GM12878 (cell line): ENCODE results near the gene MTMR3. TPM values are rescaled to one million over a fixed set of nuclear protein-coding genes. Genes with fewer than 3 reads are reported as not detected.

Experiments
- ATAC-seq: fragments of 200-7000 bp; cut with Tn5 transposase; 3 replicates; pipeline ENCODE4 v1.9.1; 2020; ENCODE audit warnings: mild to moderate bottlenecking, moderate library complexity
- BruUV-seq: library from RNA; stranded (reverse); fragments of 400-500 nt; replicated peaks from 2 replicates; lab custom pipeline; 2021; lab: Mats Ljungman, UMichigan
- CTCF ChIA-PET: fragments of 300-600 bp; sonication (Branson Sonifier 250); formaldehyde crosslinking; extraction: SDS; loops from one replicate; lab custom pipeline; 2021; ENCODE audit warnings: inconsistent platforms; lab: Yijun Ruan, JAX
- POLR2A ChIA-PET: fragments of 350-600 bp; formaldehyde crosslinking; extraction: SDS; loops from one replicate; lab custom pipeline; 2021; ENCODE audit warnings: inconsistent platforms; lab: Charles Lee
- RAD21 ChIA-PET: fragments of 300-600 bp; sonication (Branson Sonifier 250); formaldehyde crosslinking; loops from one replicate; lab custom pipeline; 2023; ENCODE audit warnings: antibody characterized with exemption; ENCODE audit not compliant: unreplicated experiment; lab: Charles Lee
- SMC1A ChIA-PET: fragments of 300-600 bp; sonication (Branson Sonifier 250); formaldehyde crosslinking; loops from one replicate; lab custom pipeline; 2023; ENCODE audit not compliant: unreplicated experiment, uncharacterized antibody; lab: Charles Lee
- DNase-seq: peaks from one replicate; pipeline ENCODE4 v3.0.0-alpha.2; 2011; ENCODE audit warnings: low read depth, low spot score
- FAIRE-seq: peaks from 3 replicates; lab custom pipeline; 2011; peaks lifted over from hg19 to GRCh38; lab: Jason Lieb, UNC
- H2AFZ ChIP-seq: 2 replicates; pipeline ENCODE4 v1.6.0; 2011; ENCODE audit warnings: low read depth, low read length, control low read depth; ENCODE audit not compliant: control insufficient read depth
- H3K27ac ChIP-seq: 2 replicates; pipeline ENCODE4 v1.5.1; 2011; ENCODE audit warnings: control low read depth; ENCODE audit not compliant: control insufficient read depth, insufficient read depth
- H3K27me3 ChIP-seq, 2 experiments: replicated peaks in 1 of 2; 2 replicates each; pipeline versions ENCODE4 v1.6.0 to v1.6.1; 2011; ENCODE audit warnings: low read length in 1 of 2; ENCODE audit not compliant: control insufficient read depth in 2 of 2, insufficient read depth in 2 of 2
- H3K36me3 ChIP-seq, 2 experiments: 2 replicates each; pipeline ENCODE4 v1.5.1; 2011; ENCODE audit warnings: low read length in 1 of 2; ENCODE audit not compliant: control insufficient read depth in 2 of 2, insufficient read depth in 2 of 2
- H3K4me1 ChIP-seq: 2 replicates; pipeline ENCODE4 v1.6.1; 2011; ENCODE audit warnings: mild to moderate bottlenecking, low read length, moderate library complexity, mixed read lengths; ENCODE audit not compliant: control insufficient read depth, insufficient read depth
- H3K4me2 ChIP-seq: 2 replicates; pipeline ENCODE4 v1.6.0; 2011; ENCODE audit warnings: control low read depth; ENCODE audit not compliant: control insufficient read depth, insufficient read depth
- H3K4me3 ChIP-seq: fragments of 200-600 bp; sonication (generic); 2 replicates; pipeline ENCODE4 v1.5.1; 2016
- H3K79me2 ChIP-seq: 2 replicates; pipeline ENCODE4 v1.6.0; 2011; ENCODE audit warnings: low read length; ENCODE audit not compliant: control insufficient read depth, insufficient read depth
- H3K9ac ChIP-seq: 2 replicates; pipeline ENCODE4 v1.8.0; 2011; ENCODE audit warnings: low read length, control low read depth, mixed read lengths; ENCODE audit not compliant: control insufficient read depth, insufficient read depth
- H3K9me3 ChIP-seq: replicated peaks from 3 replicates; pipeline ENCODE4 v1.5.1; 2011; ENCODE audit warnings: mild to moderate bottlenecking, low read length; ENCODE audit not compliant: control insufficient read depth, insufficient read depth
- H4K20me1 ChIP-seq: 2 replicates; pipeline ENCODE4 v1.6.0; 2011; ENCODE audit not compliant: control insufficient read depth, insufficient read depth
- CBX3 ChIP-seq: fragments of 200-600 bp; sonication (generic); IDR thresholded peaks from 2 replicates; pipeline ENCODE4 v1.6.1; 2016; ENCODE audit warnings: low read depth, borderline replicate concordance
- JUND ChIP-seq: IDR thresholded peaks from 2 replicates; pipeline ENCODE4 v1.6.1; 2012; ENCODE audit warnings: low read depth, mild to moderate bottlenecking, low read length, improper control_type of control experiment, moderate library complexity
- RAD21 ChIP-seq: IDR thresholded peaks from 2 replicates; pipeline ENCODE4 v1.6.1; 2011; ENCODE audit warnings: mild to moderate bottlenecking, low read depth, low read length, moderate library complexity; ENCODE audit not compliant: insufficient read depth
- SKIL ChIP-seq: fragments of 450-650 bp; IDR thresholded peaks from 2 replicates; pipeline ENCODE4 v1.6.1; 2017; ENCODE audit warnings: mild to moderate bottlenecking, low read depth, inconsistent platforms; ENCODE audit not compliant: poor library complexity, severe bottlenecking
- SUPT20H ChIP-seq: IDR thresholded peaks from 2 replicates; pipeline ENCODE4 v1.6.1; 2011; ENCODE audit warnings: low read depth, mild to moderate bottlenecking, low read length, moderate library complexity, borderline replicate concordance; ENCODE audit not compliant: control insufficient read depth
- WRNIP1 ChIP-seq: IDR thresholded peaks from 2 replicates; pipeline ENCODE4 v1.6.1; 2011; ENCODE audit warnings: low read depth, low read length, improper control_type of control experiment, borderline replicate concordance
- ZNF24 ChIP-seq: fragments of 450-650 bp; IDR thresholded peaks from 2 replicates; pipeline ENCODE4 v1.6.1; 2017; ENCODE audit warnings: antibody characterized with exemption, mild to moderate bottlenecking
- WGBS: methylation state at CpG from one replicate; pipeline ENCODE4 v1.1.6; 2016; ENCODE audit warnings: low lambda C conversion rate; ENCODE audit not compliant: insufficient replicate concordance, insufficient coverage; ENCODE audit errors: missing lambda C conversion rate; 5-methylcytosine and 5-hydroxymethylcytosine counted together
- in situ Hi-C: fragments of 300-500 bp; cut with MboI; formaldehyde crosslinking; loops from 9 replicates; pipeline ENCODE4 v1.14.3; 2018; ENCODE audit warnings: mixed read lengths
- intact Hi-C: fragments of 100-400 bp; cut with micrococcal nuclease; formaldehyde crosslinking; loops from one replicate; pipeline ENCODE4 v1.14.2; 2022; ENCODE audit not compliant: unreplicated experiment
- polyA plus RNA-seq, 11 experiments: library from polyadenylated mRNA; depleted of rRNA in 4 of 11; unstranded in 6 of 11; stranded (reverse) in 5 of 11; fragments of >200 nt; fragmentation: Nextera tagmentation in 4 of 11; fragmentation: Illumina TruSeq in 1 of 11; extraction: Ambion mirVana in 4 of 11; extraction: Trizol in 1 of 11; gene quantifications; 1 replicate in 1 of 11; 2 replicates in 10 of 11; pipeline versions ENCODE4 v1.2.1 to v1.2.3, GENCODE V29; 2011 to 2016; ENCODE audit warnings: inconsistent platforms in 2 of 11, missing spikeins in 2 of 11, low read depth in 1 of 11
- total RNA-seq, 4 experiments: library from RNA; depleted of rRNA in 3 of 4; stranded (reverse); fragments of >200 nt in 3 of 4; fragmentation: Illumina TruSeq in 1 of 4; extraction: Trizol in 1 of 4; gene quantifications; 2 replicates each; pipeline versions ENCODE4 v1.2.1 to v1.2.3, GENCODE V29; 2013 to 2021
- TF ChIP-seq, protein P1 (sequence below): fragments of 450-650 bp; IDR thresholded peaks from 2 replicates; pipeline ENCODE4 v1.6.1; 2017; ENCODE audit warnings: low read depth, mild to moderate bottlenecking, moderate library complexity
- TF ChIP-seq, protein P2 (sequence below): fragments of 150-350 bp; IDR thresholded peaks from 2 replicates; pipeline ENCODE4 v1.6.1; 2014; ENCODE audit warnings: mild to moderate bottlenecking, low read depth, low read length

MTMR3 gene
- total and polyA plus RNA-seq, 10 of the 15 experiments (the other 5 are each of a cell fraction or from before 2014, with no cell fraction given): 1.4 to 23.7 (median 10.6) TPM

GRCh38 chr22:29994027-29994715 is 111.2 kb downstream of the MTMR3 start:
- ChIA-PET POLR2A (no interaction called here), CTCF (interaction anchor here (3.4 kb wide), 1 partner anchor 11 kb away, joined by 23 read pairs; no protein-coding TSS in a partner anchor), SMC1A (interaction anchor here (4.2 kb wide), 1 partner anchor 11 kb away, joined by 27 read pairs; no protein-coding TSS in a partner anchor), RAD21 (interaction anchor here (1.5 kb wide), 1 partner anchor 11 kb away, joined by 7 read pairs; no protein-coding TSS in a partner anchor)
- Histone ChIP-seq H3K27ac (no peak overlapping the region), H3K79me2 (no peaks in the 10 kb centered on the region), H2AFZ (no peak overlapping the region), H4K20me1 (no peaks in the 10 kb centered on the region), H3K9ac (no peak overlapping the region), H3K4me1 (no peaks in the 10 kb centered on the region), H3K36me3 (peaks cover 0 to 2% of the 10 kb centered on the region in 2 experiments; a peak in 2 of 4 replicates), H3K27me3 (no peaks in the 10 kb centered on the region), H3K4me3 (no peak overlapping the region), H3K4me2 (no peak overlapping the region), H3K9me3 (no peaks in the 10 kb centered on the region)
- BruUV-seq: no TSS peak
- 53% methylated on average over 3 of the region's 3 CpGs for WGBS
- DNase-seq (no peak), FAIRE-seq (no peak), ATAC-seq (no peak)
- intact Hi-C loops (no loop called here), in situ Hi-C loops (no loop called here)
- TF ChIP-seq RAD21 (0 out of 2 replicates have a peak, but pooled peaks have one; percentile 4), JUND (no peak)

- H3K9me3 ChIP-seq: no peaks in the 10 kb centered on the region
- no peak overlapping the region for H3K9ac ChIP-seq
- intact Hi-C loops: no loop called here
- DNase-seq (no peak), ATAC-seq (no peak), FAIRE-seq (no peak)
- H3K27ac ChIP-seq: no peak overlapping the region
- H3K79me2 ChIP-seq: no peaks in the 10 kb centered on the region
- in situ Hi-C loops: no loop called here
- SMC1A ChIA-PET: interaction anchor here (4.2 kb wide), 1 partner anchor 11 kb away, joined by 27 read pairs; no protein-coding TSS in a partner anchor
- H3K4me3 ChIP-seq: no peak overlapping the region
- no peaks in the 10 kb centered on the region for H4K20me1 ChIP-seq
- no peaks in the 10 kb centered on the region for H3K4me1 ChIP-seq
- H3K27me3 ChIP-seq: no peaks in the 10 kb centered on the region
- H2AFZ ChIP-seq: no peak overlapping the region
- POLR2A ChIA-PET: no interaction called here
- CTCF ChIA-PET: interaction anchor here (0.7 to 3.4 kb wide), 6 partner anchors 10 to 359 kb away, joined by 3 to 23 read pairs (median 4); no protein-coding TSS in a partner anchor
- RAD21 ChIA-PET: interaction anchor here (1.5 kb wide), 1 partner anchor 11 kb away, joined by 7 read pairs; no protein-coding TSS in a partner anchor
- H3K36me3 ChIP-seq: peaks cover 0 to 2% of the 10 kb centered on the region in 2 experiments; a peak in 3 of 4 replicates
- 75% methylated on average over 3 of the region's 3 CpGs for WGBS
- H3K4me2 ChIP-seq: no peak overlapping the region
- no TSS peak for BruUV-seq
- TF ChIP-seq WRNIP1 (no peak), SKIL (no peak), CBX3 (no peak), SUPT20H (no peak), ZNF24 (no peak)
- TF ChIP-seq, protein P1, sequence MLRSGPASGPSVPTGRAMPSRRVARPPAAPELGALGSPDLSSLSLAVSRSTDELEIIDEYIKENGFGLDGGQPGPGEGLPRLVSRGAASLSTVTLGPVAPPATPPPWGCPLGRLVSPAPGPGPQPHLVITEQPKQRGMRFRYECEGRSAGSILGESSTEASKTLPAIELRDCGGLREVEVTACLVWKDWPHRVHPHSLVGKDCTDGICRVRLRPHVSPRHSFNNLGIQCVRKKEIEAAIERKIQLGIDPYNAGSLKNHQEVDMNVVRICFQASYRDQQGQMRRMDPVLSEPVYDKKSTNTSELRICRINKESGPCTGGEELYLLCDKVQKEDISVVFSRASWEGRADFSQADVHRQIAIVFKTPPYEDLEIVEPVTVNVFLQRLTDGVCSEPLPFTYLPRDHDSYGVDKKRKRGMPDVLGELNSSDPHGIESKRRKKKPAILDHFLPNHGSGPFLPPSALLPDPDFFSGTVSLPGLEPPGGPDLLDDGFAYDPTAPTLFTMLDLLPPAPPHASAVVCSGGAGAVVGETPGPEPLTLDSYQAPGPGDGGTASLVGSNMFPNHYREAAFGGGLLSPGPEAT: no peak
- TF ChIP-seq, protein P2, sequence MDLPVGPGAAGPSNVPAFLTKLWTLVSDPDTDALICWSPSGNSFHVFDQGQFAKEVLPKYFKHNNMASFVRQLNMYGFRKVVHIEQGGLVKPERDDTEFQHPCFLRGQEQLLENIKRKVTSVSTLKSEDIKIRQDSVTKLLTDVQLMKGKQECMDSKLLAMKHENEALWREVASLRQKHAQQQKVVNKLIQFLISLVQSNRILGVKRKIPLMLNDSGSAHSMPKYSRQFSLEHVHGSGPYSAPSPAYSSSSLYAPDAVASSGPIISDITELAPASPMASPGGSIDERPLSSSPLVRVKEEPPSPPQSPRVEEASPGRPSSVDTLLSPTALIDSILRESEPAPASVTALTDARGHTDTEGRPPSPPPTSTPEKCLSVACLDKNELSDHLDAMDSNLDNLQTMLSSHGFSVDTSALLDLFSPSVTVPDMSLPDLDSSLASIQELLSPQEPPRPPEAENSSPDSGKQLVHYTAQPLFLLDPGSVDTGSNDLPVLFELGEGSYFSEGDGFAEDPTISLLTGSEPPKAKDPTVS: no peak
These were observed 112.0 kb downstream of the MTMR3 start for GRCh38 chr22:29994943-29995342.
